Cardiac fibroblast (primary cell): ENCODE results near the gene POLD1.

Experiments used
- DNase-seq, 2 donors: peaks; one replicate each; pipeline versions ENCODE4 v3.0.0 to v3.0.0-alpha.2; 2010; ENCODE audit warnings: low read depth in 2 of 2
- H3K4me3 ChIP-seq, 2 donors: replicated peaks in 1 of 2; 1 replicate in 1 of 2; 2 replicates in 1 of 2; pipeline ENCODE4 v1.5.1; 2011; ENCODE audit warnings: low read depth in 2 of 2, low read length in 2 of 2, mild to moderate bottlenecking in 2 of 2, moderate library complexity in 1 of 2
- CTCF ChIP-seq: IDR thresholded peaks from one replicate; pipeline ENCODE4 v1.5.1; 2011; ENCODE audit warnings: low read depth, mild to moderate bottlenecking, low read length, inconsistent platforms

POLD1 gene

GRCh38 chr19:50420127-50420526, 36.0 kb downstream of the POLD1 start:
- no peak overlapping the region for H3K4me3 ChIP-seq
- no peak for TF ChIP-seq CTCF
- DNase-seq = no peak

GRCh38 chr19:50420808-50421207, 36.7 kb downstream of the POLD1 start:
- H3K4me3 ChIP-seq = no peak overlapping the region
- no peak for DNase-seq
- TF ChIP-seq CTCF = no peak

GRCh38 chr19:50422397-50423278, 38.5 kb downstream of the POLD1 start:
- no peak for TF ChIP-seq CTCF
- no peak overlapping the region for H3K4me3 ChIP-seq
- DNase-seq = no peak

GRCh38 chr19:50423279-50424113, 39.3 kb downstream of the POLD1 start:
- TF ChIP-seq CTCF = no peak
- H3K4me3 ChIP-seq = no peak overlapping the region
- no peak for DNase-seq

GRCh38 chr19:50425581-50425980, 41.4 kb downstream of the POLD1 start:
- TF ChIP-seq CTCF = no peak
- no peak overlapping the region for H3K4me3 ChIP-seq
- DNase-seq = no peak

GRCh38 chr19:50427318-50427925, 43.3 kb downstream of the POLD1 start:
- DNase-seq = no peak
- TF ChIP-seq CTCF = no peak
- H3K4me3 ChIP-seq = peak overlapping the region; percentile 18 to 30
